PC-9 (cell line): ENCODE data around the gene KRT80.

Experiments used
- EZH2 ChIP-seq: fragments of 200-600 bp; sonication (generic); IDR thresholded peaks from 2 replicates; pipeline ENCODE4 v1.8.0; 2017; ENCODE audit warnings: antibody characterized with exemption, low read depth
- TF ChIP-seq, protein P1 (sequence below): fragments of 200-600 bp; sonication (generic); conservative IDR thresholded peaks from 2 replicates; pipeline ENCODE4 v1.6.1; 2017; ENCODE audit warnings: mixed run types, antibody characterized with exemption, mild to moderate bottlenecking, moderate library complexity

DNA sequence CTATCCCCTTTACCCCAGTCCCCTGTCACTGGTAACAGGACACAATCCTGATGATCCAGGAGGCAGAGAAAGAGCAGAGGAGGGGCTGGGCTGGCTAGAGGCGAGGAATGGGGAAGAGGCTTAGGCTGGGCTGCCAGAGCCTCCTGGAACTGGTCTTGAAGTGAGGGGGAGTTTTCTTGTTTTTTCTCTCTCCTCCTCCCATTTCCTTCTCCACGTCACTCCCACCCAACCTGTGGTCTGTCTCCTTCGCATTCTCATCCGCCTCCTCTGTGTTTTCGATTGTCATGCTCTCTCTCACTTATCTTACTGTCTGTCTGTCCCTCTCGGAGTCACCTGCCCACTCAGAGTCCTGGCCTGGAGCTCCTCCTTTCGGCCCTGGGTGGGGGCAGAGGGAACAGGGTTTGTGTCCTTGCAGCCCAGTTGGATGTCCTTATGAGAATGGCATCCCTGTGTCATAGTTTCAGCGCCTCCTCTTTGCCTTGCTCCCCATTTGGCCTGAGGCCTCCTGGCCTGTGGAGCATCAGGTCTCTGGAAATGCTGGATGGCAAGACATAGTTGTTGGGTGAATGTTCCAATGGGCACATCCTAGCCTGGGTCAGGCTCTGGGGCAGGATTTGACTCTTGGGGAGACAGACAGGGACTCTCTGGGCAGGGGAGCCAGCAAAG is 3.4 kb upstream of the KRT80 start:
- TF ChIP-seq, protein P1, sequence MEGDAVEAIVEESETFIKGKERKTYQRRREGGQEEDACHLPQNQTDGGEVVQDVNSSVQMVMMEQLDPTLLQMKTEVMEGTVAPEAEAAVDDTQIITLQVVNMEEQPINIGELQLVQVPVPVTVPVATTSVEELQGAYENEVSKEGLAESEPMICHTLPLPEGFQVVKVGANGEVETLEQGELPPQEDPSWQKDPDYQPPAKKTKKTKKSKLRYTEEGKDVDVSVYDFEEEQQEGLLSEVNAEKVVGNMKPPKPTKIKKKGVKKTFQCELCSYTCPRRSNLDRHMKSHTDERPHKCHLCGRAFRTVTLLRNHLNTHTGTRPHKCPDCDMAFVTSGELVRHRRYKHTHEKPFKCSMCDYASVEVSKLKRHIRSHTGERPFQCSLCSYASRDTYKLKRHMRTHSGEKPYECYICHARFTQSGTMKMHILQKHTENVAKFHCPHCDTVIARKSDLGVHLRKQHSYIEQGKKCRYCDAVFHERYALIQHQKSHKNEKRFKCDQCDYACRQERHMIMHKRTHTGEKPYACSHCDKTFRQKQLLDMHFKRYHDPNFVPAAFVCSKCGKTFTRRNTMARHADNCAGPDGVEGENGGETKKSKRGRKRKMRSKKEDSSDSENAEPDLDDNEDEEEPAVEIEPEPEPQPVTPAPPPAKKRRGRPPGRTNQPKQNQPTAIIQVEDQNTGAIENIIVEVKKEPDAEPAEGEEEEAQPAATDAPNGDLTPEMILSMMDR: no peak
- no peak for TF ChIP-seq EZH2
